HCT116 (cell line): ENCODE results near the gene KCNH2. TPM values are rescaled to one million over a fixed set of nuclear protein-coding genes. Genes with fewer than 3 reads are reported as not detected.

Experiments used
- ATAC-seq: fragments of 200-7000 bp; cut with Tn5 transposase; 2 replicates; pipeline ENCODE4 v1.9.1; 2020; ENCODE audit warnings: mild to moderate bottlenecking, moderate library complexity
- BruUV-seq: library from RNA; stranded (reverse); fragments of 400-500 nt; replicated peaks from 2 replicates; lab custom pipeline; 2021; lab: Mats Ljungman, UMichigan
- CTCF ChIA-PET: fragments of 300-600 bp; sonication (Branson Sonifier 250); formaldehyde crosslinking; loops from one replicate; lab custom pipeline; 2021; ENCODE audit warnings: antibody characterized with exemption; lab: Charles Lee
- POLR2A ChIA-PET: fragments of 300-600, 350-600 bp; sonication (Branson Sonifier 250); formaldehyde crosslinking; loops from one replicate; lab custom pipeline; 2021; ENCODE audit warnings: antibody characterized with exemption; lab: Charles Lee
- RAD21 ChIA-PET, 2 experiments: fragments of 300-600 bp; sonication (Branson Sonifier 250); formaldehyde crosslinking; loops; one replicate each; lab custom pipeline; 2023; ENCODE audit warnings: low total read pairs in 2 of 2; ENCODE audit not compliant: uncharacterized antibody in 2 of 2, unreplicated experiment in 2 of 2, low non-redundant PET in 1 of 2; lab: Charles Lee
- DNase-seq: peaks from one replicate; pipeline ENCODE4 v3.0.0-alpha.2; 2010; ENCODE audit warnings: low read depth, low spot score
- H2AFZ ChIP-seq: fragments of 200-600 bp; shearing (Covaris generic), sonication (generic); 2 replicates; pipeline ENCODE4 v1.6.1; 2017; ENCODE audit warnings: low read depth, mixed run types, mixed read lengths, antibody characterized with exemption, low read length; ENCODE audit not compliant: poor library complexity, severe bottlenecking
- H3K27ac ChIP-seq: 2 replicates; pipeline ENCODE4 v1.5.1; 2012; ENCODE audit warnings: low read depth, low read length
- H3K27me3 ChIP-seq: fragments of 200-600 bp; sonication (generic); 2 replicates; pipeline ENCODE4 v1.6.1; 2016; ENCODE audit warnings: mixed run types, low read length, mixed read lengths; ENCODE audit not compliant: insufficient read depth
- H3K36me3 ChIP-seq, 2 experiments: fragments of 200-500 bp in 1 of 2; fragments of 200-600 bp in 1 of 2; sonication (Bioruptor generic) in 1 of 2; sonication (generic) in 1 of 2; 2 replicates each; pipeline versions ENCODE4 v1.5.1 to v1.6.1; 2014 to 2016; ENCODE audit warnings: low read length in 2 of 2, inconsistent platforms in 1 of 2, mixed read lengths in 1 of 2, mixed run types in 1 of 2; ENCODE audit not compliant: insufficient read depth in 2 of 2, control insufficient read depth in 1 of 2
- H3K4me1 ChIP-seq, 2 experiments: fragments of 200-600 bp in 1 of 2; sonication (generic) in 1 of 2; 2 replicates each; pipeline versions ENCODE4 v1.5.1 to v1.6.1; 2012 to 2017; ENCODE audit warnings: low read length in 2 of 2, inconsistent platforms in 1 of 2, mild to moderate bottlenecking in 1 of 2, mixed read lengths in 1 of 2, mixed run types in 1 of 2, moderate library complexity in 1 of 2; ENCODE audit not compliant: insufficient read depth in 2 of 2, control insufficient read depth in 1 of 2
- H3K4me2 ChIP-seq: fragments of 200-600 bp; sonication (generic); 2 replicates; pipeline ENCODE4 v1.6.1; 2017; ENCODE audit warnings: mixed run types, low read length, mixed read lengths
- H3K4me3 ChIP-seq, 2 experiments: fragments of 200-600 bp in 1 of 2; sonication (generic) in 1 of 2; replicated peaks in 1 of 2; 2 replicates each; pipeline ENCODE4 v1.5.1; 2011 to 2016; ENCODE audit warnings: low read length in 2 of 2, control low read depth in 1 of 2, low read depth in 1 of 2, mild to moderate bottlenecking in 1 of 2, mixed read lengths in 1 of 2, mixed run types in 1 of 2
- H3K79me2 ChIP-seq: fragments of 200-600 bp; sonication (generic); 2 replicates; pipeline ENCODE4 v1.6.1; 2017; ENCODE audit warnings: mild to moderate bottlenecking, mixed run types, low read length, moderate library complexity, mixed read lengths; ENCODE audit not compliant: insufficient read depth
- H3K9ac ChIP-seq: fragments of 200-600 bp; sonication (generic); 2 replicates; pipeline ENCODE4 v1.6.1; 2016; ENCODE audit warnings: low read length, mixed read lengths
- H3K9me2 ChIP-seq: fragments of 200-600 bp; sonication (generic), shearing (Covaris generic); 2 replicates; pipeline ENCODE4 v1.6.1; 2017; ENCODE audit warnings: mixed run types, mild to moderate bottlenecking, moderate library complexity; ENCODE audit not compliant: insufficient read depth
- H3K9me3 ChIP-seq, 2 experiments: fragments of 200-500 bp in 1 of 2; fragments of 200-600 bp in 1 of 2; sonication (Bioruptor generic) in 1 of 2; sonication (generic) in 1 of 2; 2 replicates each; pipeline ENCODE4 v1.6.1; 2014 to 2017; ENCODE audit warnings: low read length in 2 of 2, mixed read lengths in 2 of 2, inconsistent platforms in 1 of 2, low read depth in 1 of 2, mild to moderate bottlenecking in 1 of 2, mixed run types in 1 of 2, moderate library complexity in 1 of 2; ENCODE audit not compliant: control insufficient read depth in 1 of 2, insufficient read depth in 1 of 2
- H4K20me1 ChIP-seq: fragments of 200-600 bp; sonication (generic), shearing (Covaris generic); 2 replicates; pipeline ENCODE4 v1.6.1; 2017; ENCODE audit warnings: mixed run types, mild to moderate bottlenecking, moderate library complexity; ENCODE audit not compliant: insufficient read depth
- CBX3 ChIP-seq: IDR thresholded peaks from 2 replicates; pipeline ENCODE4 v1.6.1; 2012; ENCODE audit warnings: low read depth
- CEBPB ChIP-seq: IDR thresholded peaks from 2 replicates; pipeline ENCODE4 v1.6.1; 2012; ENCODE audit warnings: low read depth
- EZH2 ChIP-seq: fragments of 200-600 bp; sonication (generic); IDR thresholded peaks from 2 replicates; pipeline ENCODE4 v1.6.1; 2017; ENCODE audit warnings: antibody characterized with exemption, mixed run types
- EZH2phosphoT487 ChIP-seq: fragments of 200-600 bp; IDR thresholded peaks from 2 replicates; pipeline ENCODE4 v1.6.1; 2018; ENCODE audit warnings: antibody characterized with exemption, borderline replicate concordance
- RAD21 ChIP-seq: IDR thresholded peaks from 2 replicates; pipeline ENCODE4 v1.6.1; 2012; ENCODE audit warnings: low read depth, mild to moderate bottlenecking
- SIN3A ChIP-seq: IDR thresholded peaks from 2 replicates; pipeline ENCODE4 v1.6.1; 2012; ENCODE audit warnings: low read depth
- TCF7L2 ChIP-seq: IDR thresholded peaks from 2 replicates; pipeline ENCODE4 v1.7.0; 2011; ENCODE audit warnings: borderline replicate concordance, inconsistent platforms; ENCODE audit not compliant: insufficient read depth, insufficient read length; ENCODE audit errors: extremely low read depth
- YY1 ChIP-seq: IDR thresholded peaks from 2 replicates; pipeline ENCODE4 v1.6.1; 2011; ENCODE audit warnings: low read length, low read depth, moderate library complexity, mild to moderate bottlenecking; ENCODE audit not compliant: insufficient replicate concordance; ENCODE audit errors: extremely low read depth
- intact Hi-C: fragments of 100-400 bp; cut with micrococcal nuclease; formaldehyde crosslinking; loops from 2 replicates; pipeline ENCODE4 v1.10.0; 2022
- total RNA-seq: library from RNA; stranded (reverse); gene quantifications from one replicate; pipeline ENCODE4 v1.2.1, GENCODE V29; 2021; ENCODE audit not compliant: unreplicated experiment
- TF ChIP-seq, protein P1 (sequence below): IDR thresholded peaks from 2 replicates; pipeline ENCODE4 v1.6.1; 2012
- TF ChIP-seq, protein P2 (sequence below): IDR thresholded peaks from 2 replicates; pipeline ENCODE4 v1.6.1; 2012
- TF ChIP-seq, protein P3 (sequence below): IDR thresholded peaks from 2 replicates; pipeline ENCODE4 v1.6.1; 2012; ENCODE audit warnings: low read depth
- TF ChIP-seq, protein P4 (sequence below): IDR thresholded peaks from 2 replicates; pipeline ENCODE4 v1.6.1; 2011; ENCODE audit warnings: mild to moderate bottlenecking, low read length, moderate library complexity; ENCODE audit not compliant: insufficient replicate concordance; ENCODE audit errors: extremely low read depth

KCNH2 gene
- total RNA-seq, 1 experiment from 2014 or later, result 9.7 TPM

DNA sequence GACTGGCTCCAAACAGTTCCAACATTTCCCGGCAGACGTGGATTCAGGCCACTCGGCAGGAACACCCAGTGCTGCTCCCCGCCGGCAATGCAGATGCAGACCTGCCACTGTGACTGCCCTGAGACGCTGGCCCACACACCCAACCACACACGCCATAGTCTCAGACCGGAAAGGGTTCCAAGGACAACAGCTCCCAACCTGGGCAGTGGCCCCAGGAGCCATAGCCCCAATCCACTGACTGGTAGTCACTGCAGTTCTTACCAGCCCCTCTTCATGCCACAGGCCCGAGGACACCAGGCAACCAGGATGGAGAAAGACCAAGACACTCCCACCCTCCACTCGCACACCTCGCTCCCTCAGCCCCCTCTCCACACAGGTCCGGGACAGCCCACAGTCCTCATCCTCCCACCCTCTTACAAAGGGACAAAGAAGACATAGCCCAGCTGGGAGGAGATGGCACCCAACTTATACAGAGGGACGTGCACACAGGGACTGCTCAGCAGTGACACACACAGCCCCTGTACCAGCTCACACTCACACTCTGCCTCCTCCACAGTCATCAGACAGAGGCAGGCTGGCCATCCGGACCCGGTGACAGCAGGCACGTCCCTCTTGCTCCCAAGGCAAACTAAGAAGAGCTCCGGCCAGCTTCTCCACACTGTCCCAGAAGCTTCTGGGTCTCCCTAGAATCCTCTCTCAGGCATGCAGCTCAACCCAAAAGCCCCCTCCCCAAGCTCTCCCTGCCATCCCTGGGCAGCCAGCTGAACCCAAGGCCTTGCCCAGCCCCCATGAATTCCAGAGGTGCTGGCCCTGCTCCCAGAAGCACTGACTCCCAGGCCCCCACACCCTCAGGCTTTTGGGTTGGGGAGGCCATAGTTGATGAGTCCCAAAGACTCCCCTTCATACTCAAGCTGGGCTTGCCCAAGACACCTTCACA is 24.8 kb downstream of the KCNH2 start:
- Histone ChIP-seq H2AFZ (no peak overlapping the region), H3K27ac (no peak overlapping the region), H3K79me2 (no peaks in the 10 kb centered on the region), H3K9me3 (no peaks in the 10 kb centered on the region), H3K9ac (no peak overlapping the region), H3K4me2 (no peak overlapping the region), H4K20me1 (no peaks in the 10 kb centered on the region), H3K27me3 (no peaks in the 10 kb centered on the region), H3K4me3 (no peak overlapping the region), H3K4me1 (no peaks in the 10 kb centered on the region), H3K36me3 (no peaks in the 10 kb centered on the region)
- no TSS peak for BruUV-seq
- intact Hi-C loops, result no loop called here
- no peak for ATAC-seq
- TF ChIP-seq, protein P1, sequence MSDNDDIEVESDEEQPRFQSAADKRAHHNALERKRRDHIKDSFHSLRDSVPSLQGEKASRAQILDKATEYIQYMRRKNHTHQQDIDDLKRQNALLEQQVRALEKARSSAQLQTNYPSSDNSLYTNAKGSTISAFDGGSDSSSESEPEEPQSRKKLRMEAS, result no peak
- TF ChIP-seq, protein P2, sequence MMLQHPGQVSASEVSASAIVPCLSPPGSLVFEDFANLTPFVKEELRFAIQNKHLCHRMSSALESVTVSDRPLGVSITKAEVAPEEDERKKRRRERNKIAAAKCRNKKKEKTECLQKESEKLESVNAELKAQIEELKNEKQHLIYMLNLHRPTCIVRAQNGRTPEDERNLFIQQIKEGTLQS, result no peak
- TF ChIP-seq EZH2phosphoT487 (no peak), YY1 (no peak), CEBPB (no peak), RAD21 (no peak), SIN3A (no peak), CBX3 (no peak), EZH2 (no peak), TCF7L2 (no peak)
- TF ChIP-seq, protein P3, sequence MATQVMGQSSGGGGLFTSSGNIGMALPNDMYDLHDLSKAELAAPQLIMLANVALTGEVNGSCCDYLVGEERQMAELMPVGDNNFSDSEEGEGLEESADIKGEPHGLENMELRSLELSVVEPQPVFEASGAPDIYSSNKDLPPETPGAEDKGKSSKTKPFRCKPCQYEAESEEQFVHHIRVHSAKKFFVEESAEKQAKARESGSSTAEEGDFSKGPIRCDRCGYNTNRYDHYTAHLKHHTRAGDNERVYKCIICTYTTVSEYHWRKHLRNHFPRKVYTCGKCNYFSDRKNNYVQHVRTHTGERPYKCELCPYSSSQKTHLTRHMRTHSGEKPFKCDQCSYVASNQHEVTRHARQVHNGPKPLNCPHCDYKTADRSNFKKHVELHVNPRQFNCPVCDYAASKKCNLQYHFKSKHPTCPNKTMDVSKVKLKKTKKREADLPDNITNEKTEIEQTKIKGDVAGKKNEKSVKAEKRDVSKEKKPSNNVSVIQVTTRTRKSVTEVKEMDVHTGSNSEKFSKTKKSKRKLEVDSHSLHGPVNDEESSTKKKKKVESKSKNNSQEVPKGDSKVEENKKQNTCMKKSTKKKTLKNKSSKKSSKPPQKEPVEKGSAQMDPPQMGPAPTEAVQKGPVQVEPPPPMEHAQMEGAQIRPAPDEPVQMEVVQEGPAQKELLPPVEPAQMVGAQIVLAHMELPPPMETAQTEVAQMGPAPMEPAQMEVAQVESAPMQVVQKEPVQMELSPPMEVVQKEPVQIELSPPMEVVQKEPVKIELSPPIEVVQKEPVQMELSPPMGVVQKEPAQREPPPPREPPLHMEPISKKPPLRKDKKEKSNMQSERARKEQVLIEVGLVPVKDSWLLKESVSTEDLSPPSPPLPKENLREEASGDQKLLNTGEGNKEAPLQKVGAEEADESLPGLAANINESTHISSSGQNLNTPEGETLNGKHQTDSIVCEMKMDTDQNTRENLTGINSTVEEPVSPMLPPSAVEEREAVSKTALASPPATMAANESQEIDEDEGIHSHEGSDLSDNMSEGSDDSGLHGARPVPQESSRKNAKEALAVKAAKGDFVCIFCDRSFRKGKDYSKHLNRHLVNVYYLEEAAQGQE, result no peak
- TF ChIP-seq, protein P4, sequence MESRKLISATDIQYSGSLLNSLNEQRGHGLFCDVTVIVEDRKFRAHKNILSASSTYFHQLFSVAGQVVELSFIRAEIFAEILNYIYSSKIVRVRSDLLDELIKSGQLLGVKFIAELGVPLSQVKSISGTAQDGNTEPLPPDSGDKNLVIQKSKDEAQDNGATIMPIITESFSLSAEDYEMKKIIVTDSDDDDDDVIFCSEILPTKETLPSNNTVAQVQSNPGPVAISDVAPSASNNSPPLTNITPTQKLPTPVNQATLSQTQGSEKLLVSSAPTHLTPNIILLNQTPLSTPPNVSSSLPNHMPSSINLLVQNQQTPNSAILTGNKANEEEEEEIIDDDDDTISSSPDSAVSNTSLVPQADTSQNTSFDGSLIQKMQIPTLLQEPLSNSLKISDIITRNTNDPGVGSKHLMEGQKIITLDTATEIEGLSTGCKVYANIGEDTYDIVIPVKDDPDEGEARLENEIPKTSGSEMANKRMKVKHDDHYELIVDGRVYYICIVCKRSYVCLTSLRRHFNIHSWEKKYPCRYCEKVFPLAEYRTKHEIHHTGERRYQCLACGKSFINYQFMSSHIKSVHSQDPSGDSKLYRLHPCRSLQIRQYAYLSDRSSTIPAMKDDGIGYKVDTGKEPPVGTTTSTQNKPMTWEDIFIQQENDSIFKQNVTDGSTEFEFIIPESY, result no peak
- TF ChIP-seq, all 23 proteins: peak for 0
- no peaks in the 10 kb centered on the region for H3K9me2 ChIP-seq
- POLR2A ChIA-PET, result no interaction called here
- RAD21 ChIA-PET, result no interaction called here
- no peak for DNase-seq
- CTCF ChIA-PET, result no interaction called here
